ENCODE data around the gene CDH1.

Gene CDH1

DNA sequence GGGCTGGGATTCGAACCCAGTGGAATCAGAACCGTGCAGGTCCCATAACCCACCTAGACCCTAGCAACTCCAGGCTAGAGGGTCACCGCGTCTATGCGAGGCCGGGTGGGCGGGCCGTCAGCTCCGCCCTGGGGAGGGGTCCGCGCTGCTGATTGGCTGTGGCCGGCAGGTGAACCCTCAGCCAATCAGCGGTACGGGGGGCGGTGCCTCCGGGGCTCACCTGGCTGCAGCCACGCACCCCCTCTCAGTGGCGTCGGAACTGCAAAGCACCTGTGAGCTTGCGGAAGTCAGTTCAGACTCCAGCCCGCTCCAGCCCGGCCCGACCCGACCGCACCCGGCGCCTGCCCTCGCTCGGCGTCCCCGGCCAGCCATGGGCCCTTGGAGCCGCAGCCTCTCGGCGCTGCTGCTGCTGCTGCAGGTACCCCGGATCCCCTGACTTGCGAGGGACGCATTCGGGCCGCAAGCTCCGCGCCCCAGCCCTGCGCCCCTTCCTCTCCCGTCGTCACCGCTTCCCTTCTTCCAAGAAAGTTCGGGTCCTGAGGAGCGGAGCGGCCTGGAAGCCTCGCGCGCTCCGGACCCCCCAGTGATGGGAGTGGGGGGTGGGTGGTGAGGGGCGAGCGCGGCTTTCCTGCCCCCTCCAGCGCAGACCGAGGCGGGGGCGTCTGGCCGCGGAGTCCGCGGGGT, at the start of gene CDH1:
Gene CDH1, plus strand, starts transcription at position 247 of the 684 bp plus-strand sequence. Its CDS starts 124 bp downstream, at position 371.
- DNase-seq (ENCODE audit: low read depth) = no peak
- TF ChIP-seq, protein P1, sequence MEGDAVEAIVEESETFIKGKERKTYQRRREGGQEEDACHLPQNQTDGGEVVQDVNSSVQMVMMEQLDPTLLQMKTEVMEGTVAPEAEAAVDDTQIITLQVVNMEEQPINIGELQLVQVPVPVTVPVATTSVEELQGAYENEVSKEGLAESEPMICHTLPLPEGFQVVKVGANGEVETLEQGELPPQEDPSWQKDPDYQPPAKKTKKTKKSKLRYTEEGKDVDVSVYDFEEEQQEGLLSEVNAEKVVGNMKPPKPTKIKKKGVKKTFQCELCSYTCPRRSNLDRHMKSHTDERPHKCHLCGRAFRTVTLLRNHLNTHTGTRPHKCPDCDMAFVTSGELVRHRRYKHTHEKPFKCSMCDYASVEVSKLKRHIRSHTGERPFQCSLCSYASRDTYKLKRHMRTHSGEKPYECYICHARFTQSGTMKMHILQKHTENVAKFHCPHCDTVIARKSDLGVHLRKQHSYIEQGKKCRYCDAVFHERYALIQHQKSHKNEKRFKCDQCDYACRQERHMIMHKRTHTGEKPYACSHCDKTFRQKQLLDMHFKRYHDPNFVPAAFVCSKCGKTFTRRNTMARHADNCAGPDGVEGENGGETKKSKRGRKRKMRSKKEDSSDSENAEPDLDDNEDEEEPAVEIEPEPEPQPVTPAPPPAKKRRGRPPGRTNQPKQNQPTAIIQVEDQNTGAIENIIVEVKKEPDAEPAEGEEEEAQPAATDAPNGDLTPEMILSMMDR (IDR thresholded peaks at IDR 0.05; ENCODE audit: low read length, missing control alignments) = no peak
- no peak within 1 kb of the TSS for H3K4me3 ChIP-seq (replicated peaks; ENCODE audit: low read depth, low read length)

DNA sequence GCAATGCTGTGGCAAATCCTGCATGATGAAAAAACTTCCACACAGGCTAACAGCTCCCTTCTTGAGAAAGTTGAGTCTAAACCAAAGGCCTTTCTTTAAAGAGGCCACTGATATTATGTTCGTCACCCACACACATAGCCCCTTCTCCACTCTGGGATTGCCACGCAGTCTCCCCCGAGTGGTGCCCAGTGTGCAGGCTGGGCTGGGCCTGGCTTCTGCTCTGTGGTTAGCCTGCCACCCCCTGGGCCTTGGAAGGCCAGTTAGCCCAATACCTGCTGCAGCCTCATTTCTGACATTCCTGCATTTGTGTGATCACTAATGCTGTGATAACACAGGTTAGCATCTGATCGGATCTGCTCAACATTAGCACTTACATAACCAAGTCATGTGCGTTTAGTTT, 47.2 kb upstream of the CDH1 start:
- TF ChIP-seq, protein P1 (IDR thresholded peaks at IDR 0.05; ENCODE audit: low read length, missing control alignments) = no peak

DNA sequence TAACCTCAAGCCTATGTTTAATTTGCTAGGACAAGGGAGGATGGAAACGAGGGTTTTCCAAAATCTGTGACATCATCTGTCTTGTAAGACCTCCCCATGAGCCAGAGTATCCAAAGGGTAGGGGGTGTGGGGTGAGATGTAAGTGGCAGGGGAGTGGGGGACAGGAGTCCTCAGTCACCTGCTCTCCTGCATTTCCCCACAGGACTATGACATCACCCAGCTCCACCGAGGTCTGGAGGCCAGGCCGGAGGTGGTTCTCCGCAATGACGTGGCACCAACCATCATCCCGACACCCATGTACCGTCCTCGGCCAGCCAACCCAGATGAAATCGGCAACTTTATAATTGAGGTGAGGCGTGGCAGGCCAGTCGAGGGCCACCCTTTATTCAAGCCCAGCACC, 41.5 kb upstream of the CDH1 start:
- TF ChIP-seq, protein P1 (IDR thresholded peaks at IDR 0.05; ENCODE audit: low read length, missing control alignments) = no peak
- no peak overlapping the region for H3K4me3 ChIP-seq (replicated peaks; ENCODE audit: low read depth, low read length)
- DNase-seq (ENCODE audit: low read depth) = no peak

More for the DNA sequence above, 47.2 kb upstream of the CDH1 start:
- DNase-seq (ENCODE audit: low read depth) = no peak
- H3K4me3 ChIP-seq (replicated peaks; ENCODE audit: low read depth, low read length) = no peak overlapping the region

DNA sequence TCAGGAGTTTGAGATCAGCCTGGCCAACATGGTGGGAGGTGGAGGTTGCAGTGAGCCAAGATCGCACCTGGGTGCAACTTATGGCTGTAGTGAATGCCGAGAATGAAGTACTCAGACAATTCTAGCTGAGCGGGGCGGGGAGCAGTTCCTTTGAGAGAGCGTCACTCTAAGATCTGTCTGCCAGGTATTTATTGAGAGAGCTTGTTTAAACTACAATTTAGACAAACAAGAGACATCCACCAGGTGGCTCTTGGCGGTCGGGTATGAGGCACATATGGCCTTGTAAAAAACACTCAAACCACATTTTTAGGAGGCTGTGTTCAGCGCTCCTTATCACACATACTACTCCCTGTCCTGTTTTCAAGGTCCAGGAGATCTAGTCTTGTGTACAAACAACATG, 40.6 kb upstream of the CDH1 start:
- H3K4me3 ChIP-seq (replicated peaks; ENCODE audit: low read depth, low read length) = no peak overlapping the region
- TF ChIP-seq, protein P1 (IDR thresholded peaks at IDR 0.05; ENCODE audit: low read length, missing control alignments) = no peak
- no peak for DNase-seq (ENCODE audit: low read depth)

DNA sequence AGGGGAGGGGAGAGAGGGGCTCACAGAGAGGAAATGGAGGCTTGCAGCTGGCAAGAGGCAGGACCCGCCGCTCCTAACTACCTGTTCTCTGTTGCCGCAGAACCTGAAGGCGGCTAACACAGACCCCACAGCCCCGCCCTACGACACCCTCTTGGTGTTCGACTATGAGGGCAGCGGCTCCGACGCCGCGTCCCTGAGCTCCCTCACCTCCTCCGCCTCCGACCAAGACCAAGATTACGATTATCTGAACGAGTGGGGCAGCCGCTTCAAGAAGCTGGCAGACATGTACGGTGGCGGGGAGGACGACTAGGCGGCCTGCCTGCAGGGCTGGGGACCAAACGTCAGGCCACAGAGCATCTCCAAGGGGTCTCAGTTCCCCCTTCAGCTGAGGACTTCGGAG, 39.0 kb upstream of the CDH1 start:
- TF ChIP-seq, protein P1 (IDR thresholded peaks at IDR 0.05; ENCODE audit: low read length, missing control alignments) = no peak
- no peak overlapping the region for H3K4me3 ChIP-seq (replicated peaks; ENCODE audit: low read depth, low read length)
- DNase-seq (ENCODE audit: low read depth) = no peak

DNA sequence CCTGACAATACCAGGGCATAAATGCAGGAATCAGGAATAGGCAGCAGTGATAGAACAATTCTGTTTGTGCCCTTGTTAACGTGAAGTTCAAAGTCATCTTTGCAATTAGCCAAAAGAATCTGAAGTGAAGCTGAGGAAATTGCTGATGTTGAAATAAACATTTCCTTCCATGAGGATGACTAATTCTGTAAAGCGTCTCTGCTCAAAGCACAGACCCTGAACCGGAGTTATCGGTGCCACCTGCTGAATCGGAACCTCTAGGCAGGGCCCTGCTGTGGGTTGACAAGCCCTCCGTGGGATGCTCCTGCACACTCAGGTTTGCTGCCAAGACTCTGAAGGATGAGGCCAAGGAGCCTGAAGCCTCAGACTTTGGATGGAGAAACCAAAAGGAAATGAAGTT, 37.0 kb upstream of the CDH1 start:
- TF ChIP-seq, protein P1 (IDR thresholded peaks at IDR 0.05; ENCODE audit: low read length, missing control alignments) = no peak
- peak; percentile 25 for DNase-seq (ENCODE audit: low read depth)
- H3K4me3 ChIP-seq (replicated peaks; ENCODE audit: low read depth, low read length) = no peak overlapping the region

DNA sequence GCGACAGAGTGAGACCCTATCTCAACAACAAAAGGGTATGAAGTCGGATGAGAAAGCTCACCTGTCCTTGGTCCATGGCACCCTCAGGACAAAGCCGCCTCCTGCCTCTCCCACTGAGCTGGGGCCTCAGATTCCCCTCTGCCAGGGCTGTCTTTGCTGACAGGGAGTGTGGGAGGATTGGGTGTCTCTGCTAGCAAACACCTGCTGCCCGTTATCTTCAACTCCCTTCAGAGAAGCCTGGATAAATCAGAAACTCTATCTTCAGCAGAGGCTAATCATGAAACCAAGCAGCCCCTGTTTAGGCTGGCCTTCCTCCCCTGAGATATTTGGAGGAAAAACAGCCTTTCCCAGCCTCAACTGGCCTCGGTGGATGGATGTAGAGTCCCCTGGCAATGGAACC, 36.3 kb upstream of the CDH1 start:
- DNase-seq (ENCODE audit: low read depth) = no peak
- H3K4me3 ChIP-seq (replicated peaks; ENCODE audit: low read depth, low read length) = no peak overlapping the region
- TF ChIP-seq, protein P1 (IDR thresholded peaks at IDR 0.05; ENCODE audit: low read length, missing control alignments) = no peak
